SK-N-SH treated with all-trans-retinoic acid at 6 μM for 48 hours (cell line): ENCODE results near the gene ZNF384.

Experiments used
- ATAC-seq: fragments of 200-7000 bp; cut with Tn5 transposase; 3 replicates; pipeline ENCODE4 v1.9.1; 2020; ENCODE audit warnings: mild to moderate bottlenecking, moderate library complexity
- ARNTL ChIP-seq: fragments of 450-650 bp; formaldehyde crosslinking; IDR thresholded peaks from 2 replicates; pipeline ENCODE4 v1.5.0; 2020; ENCODE audit warnings: low read depth, mild to moderate bottlenecking, moderate library complexity, borderline replicate concordance
- CREB5 ChIP-seq: fragments of 250-450 bp; sonication (Bioruptor Pico); IDR thresholded peaks from 2 replicates; pipeline ENCODE4 v1.5.1; 2020; ENCODE audit warnings: low read depth, mild to moderate bottlenecking, moderate library complexity
- CSDC2 ChIP-seq: fragments of 250-450 bp; sonication (Bioruptor Pico); IDR thresholded peaks from 2 replicates; pipeline ENCODE4 v1.5.0; 2020; ENCODE audit warnings: mild to moderate bottlenecking, moderate library complexity
- CSRNP3 ChIP-seq: fragments of 250-450 bp; sonication (Bioruptor Pico); IDR thresholded peaks from 2 replicates; pipeline ENCODE4 v1.5.1; 2021; ENCODE audit warnings: mild to moderate bottlenecking, moderate library complexity
- ESRRG ChIP-seq: fragments of 250-450 bp; sonication (Bioruptor Pico); IDR thresholded peaks from 2 replicates; pipeline ENCODE4 v1.6.1; 2021; ENCODE audit warnings: mild to moderate bottlenecking
- GLIS3 ChIP-seq: fragments of 250-450 bp; sonication (Bioruptor Pico); IDR thresholded peaks from 2 replicates; pipeline ENCODE4 v1.5.0; 2020; ENCODE audit warnings: mild to moderate bottlenecking, moderate library complexity
- ISL1 ChIP-seq: fragments of 250-450 bp; sonication (Bioruptor Pico); IDR thresholded peaks from 2 replicates; pipeline ENCODE4 v2.1.2; 2022; ENCODE audit warnings: mild to moderate bottlenecking, moderate library complexity
- OSR1 ChIP-seq: fragments of 250-450 bp; sonication (Bioruptor Pico); IDR thresholded peaks from 2 replicates; pipeline ENCODE4 v1.8.0; 2022; ENCODE audit warnings: moderate library complexity, mild to moderate bottlenecking, inconsistent platforms
- PATZ1 ChIP-seq: fragments of 250-450 bp; sonication (Bioruptor Pico); IDR thresholded peaks from 2 replicates; pipeline ENCODE4 v1.8.0; 2020; ENCODE audit warnings: mild to moderate bottlenecking, moderate library complexity, borderline replicate concordance
- POU6F1 ChIP-seq: fragments of 250-450 bp; sonication (Bioruptor Pico); IDR thresholded peaks from 2 replicates; pipeline ENCODE4 v1.8.0; 2021; ENCODE audit warnings: low read depth, mild to moderate bottlenecking, moderate library complexity, borderline replicate concordance
- PPARA ChIP-seq: fragments of 250-450 bp; sonication (Bioruptor Pico); IDR thresholded peaks from 2 replicates; pipeline ENCODE4 v1.5.0; 2020; ENCODE audit warnings: mild to moderate bottlenecking, borderline replicate concordance
- RARB ChIP-seq: fragments of 250-450 bp; sonication (Bioruptor Pico); IDR thresholded peaks from 2 replicates; pipeline ENCODE4 v1.8.0; 2021; ENCODE audit warnings: mild to moderate bottlenecking, moderate library complexity
- TCF4 ChIP-seq: fragments of 250-450 bp; sonication (Bioruptor Pico); IDR thresholded peaks from 2 replicates; pipeline ENCODE4 v1.8.0; 2021; ENCODE audit warnings: mild to moderate bottlenecking, moderate library complexity, borderline replicate concordance
- TOX ChIP-seq: fragments of 250-450 bp; sonication (Bioruptor Pico); IDR thresholded peaks from 2 replicates; pipeline ENCODE4 v1.8.0; 2021; ENCODE audit warnings: mild to moderate bottlenecking, moderate library complexity, borderline replicate concordance
- TSHZ2 ChIP-seq: fragments of 250-450 bp; sonication (Bioruptor Pico); IDR thresholded peaks from 2 replicates; pipeline ENCODE4 v1.5.0; 2020; ENCODE audit warnings: mild to moderate bottlenecking, moderate library complexity
- ZC3H10 ChIP-seq: fragments of 250-450 bp; sonication (Bioruptor Pico); IDR thresholded peaks from 2 replicates; pipeline ENCODE4 v1.5.1; 2021; ENCODE audit warnings: mild to moderate bottlenecking, moderate library complexity
- ZFP30 ChIP-seq: fragments of 450-650 bp; formaldehyde crosslinking; IDR thresholded peaks from 2 replicates; pipeline ENCODE4 v1.5.0; 2022; ENCODE audit warnings: mild to moderate bottlenecking, moderate library complexity
- ZNF565 ChIP-seq: fragments of 450-650 bp; formaldehyde crosslinking; conservative IDR thresholded peaks from 2 replicates; pipeline ENCODE4 v1.5.0; 2020; ENCODE audit warnings: low read depth, mild to moderate bottlenecking, moderate library complexity

The ZNF384 gene

GRCh38 chr12:6735448-6736191 lies 46.4 kb upstream of the ZNF384 start:
- ATAC-seq: peak; percentile 98
- TF ChIP-seq ESRRG (CRISPR knock-in tag) (no peak), RARB (CRISPR knock-in tag) (no peak), PPARA (CRISPR knock-in tag) (no peak)

GRCh38 chr12:6734506-6735387 lies 45.6 kb upstream of the ZNF384 start:
- peak; percentile 9; the same call in 1 of the 3 replicates for ATAC-seq
- TF ChIP-seq ESRRG (CRISPR knock-in tag): no peak

GRCh38 chr12:6730169-6730568 lies 41.0 kb upstream of the ZNF384 start:
- TF ChIP-seq ZNF565 (CRISPR knock-in tag) (no peak), ESRRG (CRISPR knock-in tag) (no peak), ISL1 (CRISPR knock-in tag) (no peak)
- ATAC-seq: no peak

GRCh38 chr12:6729186-6729585 lies 40.0 kb upstream of the ZNF384 start:
- ATAC-seq: no peak
- TF ChIP-seq TOX (CRISPR knock-in tag) (no peak), ISL1 (CRISPR knock-in tag) (no peak), CSRNP3 (CRISPR knock-in tag) (no peak), OSR1 (no peak), RARB (CRISPR knock-in tag) (no peak), ZC3H10 (no peak), CSDC2 (CRISPR knock-in tag) (no peak), TCF4 (no peak), CREB5 (no peak), ZFP30 (CRISPR knock-in tag) (no peak), POU6F1 (CRISPR knock-in tag) (no peak), TSHZ2 (CRISPR knock-in tag) (no peak), GLIS3 (CRISPR knock-in tag) (no peak), PATZ1 (CRISPR knock-in tag) (no peak), ARNTL (CRISPR knock-in tag) (no peak)
